NCI-H128 (cell line): Measurements from ENCODE around the gene MTRF1L.
A peak's percentile ranks its signal among the peaks of the same experiment; 100 is the strongest.

Experiments
- DNase-seq: peaks from one replicate; lab custom pipeline; 2025; ENCODE audit not compliant: unreplicated experiment; lab: John Stamatoyannopoulos, UW

The MTRF1L gene

GRCh38 chr6:153002613-153003365 lies at the start of gene MTRF1L:
TSS of gene MTRF1L (minus strand) at chr6:153002709. CDS start at chr6:153002685, 24 bp downstream.
- peak; percentile 95 for DNase-seq

- DNase-seq: no peak
Observed at GRCh38 chr6:153051801-153052200, 49.3 kb upstream of the MTRF1L start.

GRCh38 chr6:153048631-153049030 lies 46.1 kb upstream of the MTRF1L start:
- DNase-seq: no peak

- DNase-seq: no peak
Observed at GRCh38 chr6:153047386-153047785, 44.9 kb upstream of the MTRF1L start.

GRCh38 chr6:153045271-153045670 lies 42.8 kb upstream of the MTRF1L start:
- no peak for DNase-seq

- no peak for DNase-seq
Observed at GRCh38 chr6:153044295-153044694, 41.8 kb upstream of the MTRF1L start.

- DNase-seq: no peak
Observed at GRCh38 chr6:153043719-153044118, 41.2 kb upstream of the MTRF1L start.

GRCh38 chr6:153038378-153039057 lies 36.0 kb upstream of the MTRF1L start:
- DNase-seq: no peak

- DNase-seq: no peak
Observed at GRCh38 chr6:153034139-153034538, 31.6 kb upstream of the MTRF1L start.

GRCh38 chr6:153032255-153032882 lies 29.9 kb upstream of the MTRF1L start:
- DNase-seq: no peak

GRCh38 chr6:153031335-153031955 lies 28.9 kb upstream of the MTRF1L start:
- DNase-seq: no peak

- no peak for DNase-seq
Observed at GRCh38 chr6:153028963-153029362, 26.5 kb upstream of the MTRF1L start.

GRCh38 chr6:153028286-153028685 lies 25.8 kb upstream of the MTRF1L start:
- no peak for DNase-seq

GRCh38 chr6:153027480-153027879 lies 25.0 kb upstream of the MTRF1L start:
- DNase-seq: no peak

GRCh38 chr6:153024709-153025017 lies 22.2 kb upstream of the MTRF1L start:
- no peak for DNase-seq

GRCh38 chr6:153023977-153024708 lies 21.6 kb upstream of the MTRF1L start:
- no peak for DNase-seq

GRCh38 chr6:153018355-153018754 lies 15.8 kb upstream of the MTRF1L start:
- DNase-seq: no peak

- no peak for DNase-seq
Observed at GRCh38 chr6:153016846-153017245, 14.3 kb upstream of the MTRF1L start.

- no peak for DNase-seq
Observed at GRCh38 chr6:153015094-153015640, 12.7 kb upstream of the MTRF1L start.

GRCh38 chr6:153013438-153013837 lies 10.9 kb upstream of the MTRF1L start:
- no peak for DNase-seq

GRCh38 chr6:153012856-153013255 lies 10.3 kb upstream of the MTRF1L start:
- DNase-seq: no peak
